Adrenal gland (tissue), 5 donors: ENCODE results near the gene A3GALT2.

Source experiments
- CTCF ChIP-seq, 6 experiments: fragments of 450-650 bp in 4 of 6; fragments of 200-600 bp in 2 of 6; sonication (generic) in 1 of 6; IDR thresholded peaks; 1 replicate in 5 of 6; 2 replicates in 1 of 6; pipeline versions ENCODE4 v1.5.1 to v1.8.0; 2016 to 2021; ENCODE audit warnings: antibody characterized with exemption in 6 of 6, mild to moderate bottlenecking in 2 of 6, moderate library complexity in 1 of 6
- POLR2A ChIP-seq, 2 donors: fragments of 450-650 bp; IDR thresholded peaks; one replicate each; pipeline ENCODE4 v1.6.1; 2017; ENCODE audit warnings: antibody characterized with exemption in 2 of 2, mild to moderate bottlenecking in 2 of 2, moderate library complexity in 1 of 2
- donor health status: DM: no; HTN: no; CAD: no.

- TF ChIP-seq CTCF (IDR thresholded peaks at IDR 0.05) (no peak), POLR2A (IDR thresholded peaks at IDR 0.05) (no peak)
Measured at GRCh38 chr1:33331444-33332356, 10.8 kb upstream of the A3GALT2 start.
